SJSA1 (cell line): ENCODE data around the gene ZC3H7B. TPM values are rescaled to one million over a fixed set of nuclear protein-coding genes. Genes with fewer than 3 reads are reported as not detected.

Experiments used
- DNase-seq, 2 experiments: peaks; one replicate each; pipeline ENCODE4 v3.0.0-alpha.2; 2015 to 2020; ENCODE audit warnings: low spot score in 2 of 2, low read depth in 1 of 2
- H3K27ac ChIP-seq: fragments of 250-450 bp; sonication (Bioruptor Pico); 2 replicates; pipeline ENCODE4 v1.5.1; 2020; ENCODE audit warnings: mild to moderate bottlenecking, moderate library complexity
- H3K27me3 ChIP-seq: fragments of 250-450 bp; sonication (Bioruptor Pico); replicated peaks from 2 replicates; pipeline ENCODE4 v1.5.1; 2020; ENCODE audit warnings: mild to moderate bottlenecking, moderate library complexity
- H3K36me3 ChIP-seq: fragments of 250-450 bp; sonication (Bioruptor Pico); 2 replicates; pipeline ENCODE4 v1.5.1; 2020; ENCODE audit warnings: mild to moderate bottlenecking
- H3K4me1 ChIP-seq: fragments of 250-450 bp; sonication (Bioruptor Pico); replicated peaks from 2 replicates; pipeline ENCODE4 v1.6.1; 2021; ENCODE audit warnings: mild to moderate bottlenecking
- H3K4me3 ChIP-seq: fragments of 250-450 bp; sonication (Bioruptor Pico); 2 replicates; pipeline ENCODE4 v1.5.1; 2020; ENCODE audit warnings: mild to moderate bottlenecking
- H3K9me3 ChIP-seq: fragments of 250-450 bp; sonication (Bioruptor Pico); replicated peaks from 2 replicates; pipeline ENCODE4 v1.5.1; 2020; ENCODE audit warnings: mild to moderate bottlenecking
- total RNA-seq: library from RNA; depleted of rRNA; stranded (reverse); fragments of >200 nt; shearing (Covaris generic); gene quantifications from 2 replicates; pipeline ENCODE4 v1.2.3, GENCODE V29; 2014

Gene ZC3H7B
- total RNA-seq, 1 experiment from 2014 or later, result 72.2 TPM

- H3K9me3 ChIP-seq, result no peaks in the 10 kb centered on the region
- no peak overlapping the region for H3K4me3 ChIP-seq
- H3K4me1 ChIP-seq, result peaks cover 4% of the 10 kb centered on the region
- DNase-seq, result no peak
- no peaks in the 10 kb centered on the region for H3K27me3 ChIP-seq
- H3K36me3 ChIP-seq, result peaks cover 59% of the 10 kb centered on the region
- H3K27ac ChIP-seq, result no peak overlapping the region
Observed at GRCh38 chr22:41358927-41359326, 57.6 kb downstream of the ZC3H7B start.

GRCh38 chr22:41359376-41359775, 58.1 kb downstream of the ZC3H7B start:
- Histone ChIP-seq H3K9me3 (no peaks in the 10 kb centered on the region), H3K27ac (no peak overlapping the region), H3K36me3 (peaks cover 55% of the 10 kb centered on the region), H3K4me1 (peaks cover 4% of the 10 kb centered on the region), H3K4me3 (no peak overlapping the region), H3K27me3 (no peaks in the 10 kb centered on the region)
- no peak for DNase-seq

GRCh38 chr22:41360126-41360525, 58.8 kb downstream of the ZC3H7B start:
- no peak overlapping the region for H3K4me3 ChIP-seq
- no peaks in the 10 kb centered on the region for H3K27me3 ChIP-seq
- H3K27ac ChIP-seq, result no peak overlapping the region
- H3K36me3 ChIP-seq, result peaks cover 47% of the 10 kb centered on the region
- DNase-seq, result no peak
- no peaks in the 10 kb centered on the region for H3K9me3 ChIP-seq
- H3K4me1 ChIP-seq, result peaks cover 4% of the 10 kb centered on the region

GRCh38 chr22:41361716-41362310, 60.5 kb downstream of the ZC3H7B start:
- peak in 1 of 2 experiments; percentile 38 for DNase-seq
- Histone ChIP-seq H3K9me3 (no peaks in the 10 kb centered on the region), H3K27ac (no peak overlapping the region), H3K27me3 (no peaks in the 10 kb centered on the region), H3K4me3 (no peak overlapping the region), H3K4me1 (peaks cover 13% of the 10 kb centered on the region), H3K36me3 (peaks cover 30% of the 10 kb centered on the region)

GRCh38 chr22:41362615-41363014, 61.3 kb downstream of the ZC3H7B start:
- H3K36me3 ChIP-seq, result peaks cover 23% of the 10 kb centered on the region
- no peaks in the 10 kb centered on the region for H3K9me3 ChIP-seq
- H3K4me1 ChIP-seq, result peaks cover 21% of the 10 kb centered on the region
- no peak overlapping the region for H3K4me3 ChIP-seq
- no peak overlapping the region for H3K27ac ChIP-seq
- H3K27me3 ChIP-seq, result no peaks in the 10 kb centered on the region
- no peak for DNase-seq

GRCh38 chr22:41364233-41364632, 62.9 kb downstream of the ZC3H7B start:
- peaks cover 22% of the 10 kb centered on the region for H3K4me1 ChIP-seq
- no peak overlapping the region for H3K4me3 ChIP-seq
- DNase-seq, result no peak
- no peaks in the 10 kb centered on the region for H3K27me3 ChIP-seq
- peaks cover 8% of the 10 kb centered on the region; the same call in 1 of the 2 replicates for H3K36me3 ChIP-seq
- no peaks in the 10 kb centered on the region for H3K9me3 ChIP-seq
- no peak overlapping the region for H3K27ac ChIP-seq

- H3K4me3 ChIP-seq, result no peak overlapping the region
- no peak overlapping the region for H3K27ac ChIP-seq
- no peaks in the 10 kb centered on the region for H3K27me3 ChIP-seq
- DNase-seq, result no peak
- H3K36me3 ChIP-seq, result peaks cover 7% of the 10 kb centered on the region; the same call in 1 of the 2 replicates
- H3K4me1 ChIP-seq, result peaks cover 22% of the 10 kb centered on the region
- no peaks in the 10 kb centered on the region for H3K9me3 ChIP-seq
Observed at GRCh38 chr22:41364955-41365354, 63.6 kb downstream of the ZC3H7B start.

GRCh38 chr22:41365425-41365824, 64.1 kb downstream of the ZC3H7B start:
- no peak for DNase-seq
- H3K9me3 ChIP-seq, result no peaks in the 10 kb centered on the region
- H3K36me3 ChIP-seq, result peaks cover 3% of the 10 kb centered on the region; the same call in 1 of the 2 replicates
- no peaks in the 10 kb centered on the region for H3K27me3 ChIP-seq
- peaks cover 18% of the 10 kb centered on the region for H3K4me1 ChIP-seq
- H3K4me3 ChIP-seq, result no peak overlapping the region
- no peak overlapping the region for H3K27ac ChIP-seq

GRCh38 chr22:41366323-41367029, 65.2 kb downstream of the ZC3H7B start:
- no peaks in the 10 kb centered on the region for H3K27me3 ChIP-seq
- no peak overlapping the region for H3K4me3 ChIP-seq
- H3K36me3 ChIP-seq, result peaks cover 2% of the 10 kb centered on the region; the same call in 1 of the 2 replicates
- H3K27ac ChIP-seq, result no peak overlapping the region
- DNase-seq, result no peak
- no peaks in the 10 kb centered on the region for H3K9me3 ChIP-seq
- peaks cover 18% of the 10 kb centered on the region for H3K4me1 ChIP-seq

GRCh38 chr22:41367039-41367679, 65.8 kb downstream of the ZC3H7B start:
- DNase-seq, result peak; percentile 75 to 87
- Histone ChIP-seq H3K4me1 (peaks cover 18% of the 10 kb centered on the region), H3K27ac (no peak overlapping the region), H3K36me3 (no peaks in the 10 kb centered on the region), H3K27me3 (no peaks in the 10 kb centered on the region), H3K4me3 (no peak overlapping the region), H3K9me3 (no peaks in the 10 kb centered on the region)

- Histone ChIP-seq H3K27ac (no peak overlapping the region), H3K27me3 (no peaks in the 10 kb centered on the region), H3K36me3 (no peaks in the 10 kb centered on the region), H3K4me1 (peaks cover 18% of the 10 kb centered on the region), H3K9me3 (no peaks in the 10 kb centered on the region), H3K4me3 (no peak overlapping the region)
- DNase-seq, result no peak
Observed at GRCh38 chr22:41367680-41368542, 66.6 kb downstream of the ZC3H7B start.

GRCh38 chr22:41368543-41369423, 67.5 kb downstream of the ZC3H7B start:
- no peak for DNase-seq
- Histone ChIP-seq H3K36me3 (no peaks in the 10 kb centered on the region), H3K27ac (no peak overlapping the region), H3K27me3 (no peaks in the 10 kb centered on the region), H3K4me1 (peaks cover 18% of the 10 kb centered on the region), H3K4me3 (no peak overlapping the region), H3K9me3 (no peaks in the 10 kb centered on the region)

- H3K9me3 ChIP-seq, result no peaks in the 10 kb centered on the region
- DNase-seq, result no peak
- H3K4me3 ChIP-seq, result no peak overlapping the region
- no peaks in the 10 kb centered on the region for H3K36me3 ChIP-seq
- no peak overlapping the region for H3K27ac ChIP-seq
- no peaks in the 10 kb centered on the region for H3K27me3 ChIP-seq
- peaks cover 18% of the 10 kb centered on the region for H3K4me1 ChIP-seq
Observed at GRCh38 chr22:41369424-41369745, 68.1 kb downstream of the ZC3H7B start.
